OCI-LY7 (cell line): ENCODE data around the gene FKBP2. TPM values are rescaled to one million over a fixed set of nuclear protein-coding genes. Genes with fewer than 3 reads are reported as not detected.

Source experiments
- BruUV-seq: library from RNA; stranded (reverse); fragments of 400-500 nt; replicated peaks from 2 replicates; lab custom pipeline; 2021; lab: Mats Ljungman, UMichigan
- CTCF ChIA-PET: fragments of 300-600 bp; sonication (Branson Sonifier 250); formaldehyde crosslinking; loops from one replicate; lab custom pipeline; 2022; ENCODE audit warnings: antibody characterized with exemption; ENCODE audit not compliant: unreplicated experiment; lab: Charles Lee
- POLR2A ChIA-PET: fragments of 300-600 bp; sonication (Branson Sonifier 250); formaldehyde crosslinking; loops from one replicate; lab custom pipeline; 2022; ENCODE audit warnings: antibody characterized with exemption; lab: Charles Lee
- DNase-seq: peaks from one replicate; pipeline ENCODE4 v3.0.0-alpha.2; 2015; ENCODE audit warnings: low spot score
- H2AFZ ChIP-seq: fragments of 200-600 bp; sonication (generic), shearing (Covaris generic); 2 replicates; pipeline ENCODE4 v1.6.1; 2014; ENCODE audit warnings: mild to moderate bottlenecking, antibody characterized with exemption, low read length, moderate library complexity
- H3K27ac ChIP-seq: fragments of 200-600 bp; sonication (generic); 2 replicates; pipeline ENCODE4 v1.5.1; 2014; ENCODE audit warnings: mixed run types, low read depth, mild to moderate bottlenecking, moderate library complexity, low read length, inconsistent platforms; ENCODE audit not compliant: poor library complexity, severe bottlenecking
- H3K36me3 ChIP-seq: fragments of 200-600 bp; sonication (generic); 2 replicates; pipeline ENCODE4 v1.6.1; 2014; ENCODE audit warnings: mild to moderate bottlenecking, antibody characterized with exemption, low read length, moderate library complexity, mixed read lengths; ENCODE audit not compliant: insufficient read depth
- H3K4me1 ChIP-seq: fragments of 200-600 bp; sonication (generic); 2 replicates; pipeline ENCODE4 v1.5.1; 2014; ENCODE audit warnings: mild to moderate bottlenecking, low read length; ENCODE audit not compliant: insufficient read depth, poor library complexity, severe bottlenecking
- H3K4me2 ChIP-seq: fragments of 200-600 bp; sonication (generic); 2 replicates; pipeline ENCODE4 v1.6.1; 2014; ENCODE audit warnings: mild to moderate bottlenecking, low read length
- H3K4me3 ChIP-seq: fragments of 200-600 bp; sonication (generic); 2 replicates; pipeline ENCODE4 v1.5.1; 2014; ENCODE audit warnings: mild to moderate bottlenecking, low read depth, low read length; ENCODE audit not compliant: poor library complexity, severe bottlenecking
- H3K79me2 ChIP-seq: fragments of 200-600 bp; sonication (generic); 2 replicates; pipeline ENCODE4 v1.6.1; 2016; ENCODE audit warnings: low read depth, mild to moderate bottlenecking, low read length, moderate library complexity, mixed read lengths; ENCODE audit not compliant: insufficient read depth
- H3K9me2 ChIP-seq: fragments of 200-600 bp; sonication (generic); 2 replicates; pipeline ENCODE4 v1.6.1; 2016; ENCODE audit warnings: mild to moderate bottlenecking, low read length, mixed read lengths; ENCODE audit not compliant: insufficient read depth
- H3K9me3 ChIP-seq: fragments of 200-600 bp; sonication (generic); 2 replicates; pipeline ENCODE4 v1.6.1; 2014; ENCODE audit warnings: mild to moderate bottlenecking, mixed run types, low read length, mixed read lengths
- H4K20me1 ChIP-seq: fragments of 200-600 bp; sonication (generic); 2 replicates; pipeline ENCODE4 v1.6.1; 2014; ENCODE audit warnings: mild to moderate bottlenecking, antibody characterized with exemption, low read length, moderate library complexity, mixed read lengths; ENCODE audit not compliant: insufficient read depth
- CTCF ChIP-seq: fragments of 200-600 bp; sonication (generic); conservative IDR thresholded peaks from 2 replicates; pipeline ENCODE4 v1.5.1; 2014; ENCODE audit warnings: mild to moderate bottlenecking, antibody characterized with exemption, low read length, moderate library complexity, mixed read lengths
- EZH2phosphoT487 ChIP-seq: fragments of 200-600 bp; sonication (generic); IDR thresholded peaks from 2 replicates; pipeline ENCODE4 v1.6.1; 2018; ENCODE audit warnings: low read depth, borderline replicate concordance, mild to moderate bottlenecking, mixed run types, antibody characterized with exemption, low read length, moderate library complexity, mixed read lengths
- intact Hi-C: fragments of 100-400 bp; cut with micrococcal nuclease; formaldehyde crosslinking; loops from one replicate; pipeline ENCODE4 v1.10.0; 2022; ENCODE audit not compliant: unreplicated experiment
- total RNA-seq, 2 experiments: library from RNA; depleted of rRNA in 1 of 2; stranded (reverse); fragments of >200 nt in 1 of 2; shearing (Covaris generic) in 1 of 2; gene quantifications; 2 replicates each; pipeline ENCODE4 v1.2.3, GENCODE V29; 2014 to 2022

FKBP2 gene
- total RNA-seq, 2 experiments from 2014 or later: 45.5 to 57.3 TPM

- Histone ChIP-seq H3K4me2 (peak overlapping the region; percentile 98), H3K9me2 (no peaks in the 10 kb centered on the region), H2AFZ (peak overlapping the region; percentile 54; the same call in 1 of the 2 replicates), H3K4me1 (peaks cover 51% of the 10 kb centered on the region), H3K27ac (no peak overlapping the region), H3K9me3 (no peaks in the 10 kb centered on the region), H3K36me3 (no peaks in the 10 kb centered on the region), H3K79me2 (no peaks in the 10 kb centered on the region), H3K4me3 (peak overlapping the region; percentile 76), H4K20me1 (no peaks in the 10 kb centered on the region)
- peak; percentile 71 for TF ChIP-seq CTCF
- no peak for TF ChIP-seq EZH2phosphoT487
- intact Hi-C loops: no loop called here
- peak; percentile 36 for DNase-seq
- CTCF ChIA-PET: interaction anchor here (0.5 to 1.3 kb wide), 3 partner anchors 34 to 65 kb away, joined by 3 to 4 read pairs (median 3); partner anchors contain the start of gene TRMT112
- POLR2A ChIA-PET: interaction anchor here (0.6 to 0.7 kb wide), 2 partner anchors 35 to 670 kb away, joined by 3 to 7 read pairs; no protein-coding TSS in a partner anchor
- no TSS peak for BruUV-seq
Observed at GRCh38 chr11:64252003-64252872, 11.3 kb downstream of the FKBP2 start.

- BruUV-seq: no TSS peak
Observed at GRCh38 chr11:64253043-64253442, 12.1 kb downstream of the FKBP2 start.

More at GRCh38 chr11:64253043-64253442, 12.1 kb downstream of the FKBP2 start:
- H4K20me1 ChIP-seq: no peaks in the 10 kb centered on the region
- H3K36me3 ChIP-seq: no peaks in the 10 kb centered on the region
- no peak overlapping the region for H3K27ac ChIP-seq
- H3K4me3 ChIP-seq: no peak overlapping the region
- H2AFZ ChIP-seq: no peak overlapping the region
- no peaks in the 10 kb centered on the region for H3K9me2 ChIP-seq
- no peaks in the 10 kb centered on the region for H3K79me2 ChIP-seq
- peaks cover 44% of the 10 kb centered on the region for H3K4me1 ChIP-seq
- peak overlapping the region; percentile 98; the same call in 1 of the 2 replicates for H3K4me2 ChIP-seq
- intact Hi-C loops: no loop called here
- no peaks in the 10 kb centered on the region for H3K9me3 ChIP-seq
- DNase-seq: no peak
- CTCF ChIA-PET: no interaction called here
- POLR2A ChIA-PET: no interaction called here
- TF ChIP-seq EZH2phosphoT487 (no peak), CTCF (no peak)
